Occipital lobe (tissue), 3 donors: Measurements from ENCODE around the gene UBXN2A. TPM values are rescaled to one million over a fixed set of nuclear protein-coding genes. Genes with fewer than 3 reads are reported as not detected.
"Not testable (repeated sequence)": the region's sequence is repeated elsewhere in the genome, so short reads cannot be mapped to it uniquely, and the experiment has no call there.

ENCODE experiments used
- DNase-seq: peaks from one replicate; lab custom pipeline; 2025; lab: John Stamatoyannopoulos, UW
- small RNA-seq: library from RNA; depleted of rRNA; stranded (forward); fragments of <200 nt; gene quantifications from one replicate; pipeline ENCODE3, GENCODE V24; 2014
- total RNA-seq: library from RNA; depleted of rRNA; stranded (reverse); fragments of >200 nt; gene quantifications from one replicate; pipeline ENCODE4 v1.2.3, GENCODE V29; 2014

The UBXN2A gene
- total RNA-seq, 1 donor from 2014 or later: 53.5 TPM

DNA sequence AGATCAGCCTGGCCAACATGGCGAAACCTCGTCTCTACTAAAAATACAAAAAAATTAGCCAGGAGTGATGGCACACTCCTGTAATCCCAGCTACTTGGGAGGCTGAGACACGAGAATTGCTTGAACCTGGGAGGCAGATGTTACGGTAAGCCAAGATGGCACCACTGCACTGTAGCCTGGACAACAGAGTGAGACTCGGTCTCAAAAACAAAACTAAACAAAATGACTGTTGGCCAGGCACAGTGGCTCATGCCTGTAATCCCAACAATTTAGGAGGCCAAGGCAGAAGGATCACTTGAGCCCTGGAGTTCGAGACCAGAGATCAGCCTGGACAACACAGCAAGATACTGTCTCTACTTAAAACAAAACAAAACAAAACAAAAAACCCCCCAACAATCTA lies 102.9 kb downstream of the UBXN2A start:
- not testable (repeated sequence) for DNase-seq

DNA sequence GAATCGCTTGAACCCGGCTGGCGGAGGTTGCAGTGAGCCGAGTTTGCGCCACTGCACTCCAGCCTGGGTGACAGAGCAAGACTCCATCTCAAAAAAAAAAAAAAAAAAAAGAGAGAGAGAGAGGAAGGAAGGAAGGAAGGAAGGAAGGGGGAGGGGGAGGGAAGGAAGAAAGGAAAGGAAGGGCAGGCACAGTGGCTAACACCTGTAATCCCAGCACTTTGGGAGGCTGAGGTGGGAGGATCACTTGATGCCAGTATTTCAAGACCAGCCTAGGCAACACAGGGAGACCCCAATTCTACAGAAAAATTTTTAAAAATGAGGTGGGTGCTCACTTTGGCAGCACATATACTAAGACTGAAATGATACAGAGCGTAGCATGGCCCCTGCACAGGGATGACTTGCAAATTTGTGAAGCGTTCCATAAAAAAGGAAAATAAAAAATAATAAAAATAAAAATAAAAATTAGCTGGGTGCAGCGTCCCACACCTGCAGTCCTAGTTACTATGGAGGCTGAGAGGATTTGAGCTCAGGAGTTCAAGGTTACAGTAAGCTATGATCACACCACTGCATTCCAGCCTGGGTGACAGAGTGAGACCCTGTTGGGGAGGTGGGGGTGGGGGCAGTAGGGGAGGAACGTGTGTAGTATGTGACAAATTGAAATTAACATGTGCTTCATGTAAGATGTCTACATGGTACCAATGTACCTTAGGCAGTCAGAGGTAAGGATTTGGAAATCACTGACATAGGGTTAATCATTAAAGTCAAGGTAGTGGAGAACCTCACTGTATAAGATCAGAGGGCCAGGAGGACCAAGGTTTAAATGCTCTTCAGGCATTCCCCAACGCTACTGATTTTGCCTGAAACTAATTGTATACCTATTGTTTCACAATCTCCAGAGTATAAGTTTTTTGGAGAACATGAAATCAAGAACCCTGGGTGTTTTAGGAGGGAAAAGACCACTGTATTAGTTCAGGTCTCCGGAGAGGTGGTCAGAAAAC lies 105.5 kb downstream of the UBXN2A start:
- DNase-seq: no peak

GRCh38 chr2:24046599-24046929 lies 106.3 kb downstream of the UBXN2A start:
- no peak for DNase-seq

DNA sequence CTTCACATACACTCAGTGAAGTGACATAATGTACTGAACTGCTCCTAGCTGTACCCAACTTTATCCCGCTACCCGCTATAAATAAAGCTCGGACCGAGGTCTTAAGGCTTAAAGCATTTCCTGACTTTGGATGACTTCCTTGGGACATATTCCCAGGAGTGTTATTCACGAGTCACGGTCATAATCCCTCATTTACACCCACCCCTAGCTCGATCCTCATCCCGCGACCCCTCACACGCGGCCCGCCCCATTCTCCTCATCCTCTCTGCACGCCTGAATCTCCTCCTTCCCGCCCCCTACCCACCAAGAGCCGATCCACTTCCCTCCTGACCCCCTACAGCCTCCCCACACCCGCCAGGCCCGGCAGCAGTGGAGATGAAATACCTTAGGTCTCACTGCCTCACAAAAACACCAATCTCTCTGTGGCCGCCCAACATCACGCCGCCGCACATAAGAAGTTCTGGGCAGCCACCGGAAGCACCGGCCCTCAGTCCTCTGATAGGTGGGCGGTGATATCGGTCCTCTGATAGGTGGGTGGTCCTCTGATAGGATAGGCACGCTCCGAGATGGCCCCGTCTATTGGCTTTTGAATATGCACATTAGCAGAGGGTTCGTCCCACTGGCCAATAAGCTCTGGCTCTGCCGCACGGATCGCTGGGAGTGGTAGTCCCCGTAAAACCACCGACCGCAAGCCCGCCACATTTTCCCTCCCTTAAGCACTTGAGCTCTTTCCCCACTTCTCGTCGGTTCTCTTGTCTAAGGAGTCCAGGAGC lies 106.9 kb downstream of the UBXN2A start, which contains the start of gene WDCP:
Gene WDCP (minus strand): TSS at position 462 of the 773 bp plus-strand sequence. CDS start 7,897 bp downstream, outside the sequence.
- peak; percentile 97 for DNase-seq

DNA sequence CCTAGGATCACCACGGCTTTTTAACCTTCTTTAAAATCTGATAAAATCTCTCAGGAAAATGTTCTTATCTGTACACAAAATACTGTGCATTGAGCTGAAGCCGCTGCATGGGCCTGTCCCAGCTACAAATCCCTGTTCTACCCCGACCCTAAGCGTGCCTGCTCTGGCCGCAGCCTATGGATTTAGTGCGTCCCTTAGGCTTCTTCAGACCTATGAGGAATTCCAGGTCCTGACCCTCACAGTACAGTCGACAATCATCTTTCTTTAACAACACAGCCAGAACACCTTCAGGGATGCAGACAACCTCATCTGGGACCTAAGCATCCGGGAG lies 107.4 kb downstream of the UBXN2A start:
- DNase-seq: no peak

GRCh38 chr2:24048769-24049484 lies 108.7 kb downstream of the UBXN2A start:
- DNase-seq: no peak

- DNase-seq: peak; percentile 24
Measured at GRCh38 chr2:24049485-24050021, 109.3 kb downstream of the UBXN2A start, which contains the start of gene FKBP1B. Gene FKBP1B (plus strand): TSS chr2:24049741. CDS start chr2:24049850, 109 bp downstream.

DNA sequence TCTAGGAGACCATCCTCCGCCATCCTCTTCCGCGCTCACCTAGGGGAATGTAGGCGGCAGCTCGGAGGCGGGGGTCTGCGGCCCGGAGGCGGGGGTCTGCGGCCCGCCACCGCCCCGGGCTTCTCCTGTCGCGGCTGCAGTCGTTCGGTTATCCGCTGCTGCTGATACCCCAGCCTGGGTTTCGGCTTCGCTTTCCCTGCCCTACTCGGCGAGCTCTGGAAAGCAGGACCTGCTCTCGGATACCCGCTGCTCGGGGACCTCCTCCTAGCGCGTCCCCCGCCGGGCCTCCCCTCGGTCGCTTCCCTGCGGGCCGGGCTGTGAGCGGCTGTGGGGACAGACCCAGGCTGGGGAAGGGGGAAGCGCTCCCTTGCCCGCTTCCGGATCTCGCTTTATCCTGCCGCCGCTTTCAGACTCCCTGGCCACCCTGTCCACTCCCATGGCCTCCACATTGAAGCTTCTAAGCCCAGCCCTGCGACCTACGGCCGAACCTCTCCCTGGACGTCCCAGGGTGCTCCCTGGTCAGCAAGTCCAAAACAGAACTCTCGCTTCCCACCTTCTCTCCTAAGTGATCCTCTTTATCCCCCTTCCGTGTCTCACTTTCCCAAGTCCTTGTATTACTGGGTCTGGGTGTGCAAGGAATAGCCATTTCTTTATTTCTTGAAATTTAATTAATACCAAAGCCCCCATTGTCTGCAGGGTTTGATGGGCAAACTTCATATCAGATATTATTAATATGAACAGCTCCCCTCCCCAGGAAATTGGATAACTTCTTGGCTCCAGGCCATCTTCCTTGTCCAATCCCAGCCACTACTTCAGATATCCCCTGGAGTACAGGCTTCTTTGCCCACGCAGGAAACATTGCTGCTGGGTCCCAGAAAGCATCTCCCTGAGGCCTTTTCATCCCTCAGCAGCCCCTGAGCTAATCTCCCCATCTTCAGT lies 110.0 kb downstream of the UBXN2A start:
- DNase-seq: no peak

GRCh38 chr2:24051833-24052232 lies 111.6 kb downstream of the UBXN2A start:
- no peak for DNase-seq

DNA sequence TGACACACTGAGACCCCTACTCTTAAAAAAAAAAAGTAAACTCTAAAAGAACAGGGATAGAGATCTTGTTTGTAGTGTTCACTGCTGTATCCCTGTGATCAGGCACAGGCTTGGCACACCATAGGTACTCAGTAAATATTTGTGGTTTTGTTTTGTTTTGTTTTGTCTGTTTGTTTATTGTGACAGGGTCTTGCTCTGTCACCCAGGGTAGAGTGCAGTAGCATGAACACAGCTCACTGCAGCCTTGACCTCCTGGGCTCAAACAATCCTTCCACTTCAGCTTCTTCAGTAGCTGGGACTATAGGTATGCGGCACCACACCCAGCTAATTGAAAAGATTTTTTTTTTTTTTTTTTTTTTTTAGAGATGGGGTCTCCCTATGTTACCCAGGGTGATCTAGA lies 112.7 kb downstream of the UBXN2A start:
- no peak for DNase-seq

Small RNAs within 50 kb of the gene (small RNA-seq; reads per million reads assigned to genes)
- not detected for gene RN7SL610P
- gene RNU6-370P: not detected

Other genes starting within 250 kb of the UBXN2A start
- gene ATAD2B, start 13.3 kb upstream of the UBXN2A start, total RNA-seq: 68.5 TPM
- gene MFSD2B, start 69.6 kb downstream of the UBXN2A start, total RNA-seq: not detected
- 23.7 TPM for gene WDCP, start 106.9 kb downstream of the UBXN2A start, total RNA-seq
- 60.0 TPM for gene FKBP1B, start 109.3 kb downstream of the UBXN2A start, total RNA-seq
- gene SF3B6, start 135.9 kb downstream of the UBXN2A start, total RNA-seq: 124 TPM
- 11.9 TPM for gene TP53I3, start 144.4 kb downstream of the UBXN2A start, total RNA-seq
- gene PFN4, start 182.9 kb downstream of the UBXN2A start, total RNA-seq: 0.47 TPM
- gene FAM228B, start 183.0 kb downstream of the UBXN2A start, total RNA-seq: 109 TPM
- gene FAM228A, start 234.6 kb downstream of the UBXN2A start, total RNA-seq: 3.9 TPM